Activated CD8-positive, alpha-beta memory T cell treated with anti-CD3 and anti-CD28 coated beads for 48 hours (primary cell): ENCODE results near the gene ZNF608.

Experiments used
- DNase-seq, 3 experiments: peaks; one replicate each; pipeline ENCODE4 v3.0.0-alpha.2; 2020; ENCODE audit warnings: low read depth in 2 of 3, low spot score in 2 of 3

Gene ZNF608

DNA sequence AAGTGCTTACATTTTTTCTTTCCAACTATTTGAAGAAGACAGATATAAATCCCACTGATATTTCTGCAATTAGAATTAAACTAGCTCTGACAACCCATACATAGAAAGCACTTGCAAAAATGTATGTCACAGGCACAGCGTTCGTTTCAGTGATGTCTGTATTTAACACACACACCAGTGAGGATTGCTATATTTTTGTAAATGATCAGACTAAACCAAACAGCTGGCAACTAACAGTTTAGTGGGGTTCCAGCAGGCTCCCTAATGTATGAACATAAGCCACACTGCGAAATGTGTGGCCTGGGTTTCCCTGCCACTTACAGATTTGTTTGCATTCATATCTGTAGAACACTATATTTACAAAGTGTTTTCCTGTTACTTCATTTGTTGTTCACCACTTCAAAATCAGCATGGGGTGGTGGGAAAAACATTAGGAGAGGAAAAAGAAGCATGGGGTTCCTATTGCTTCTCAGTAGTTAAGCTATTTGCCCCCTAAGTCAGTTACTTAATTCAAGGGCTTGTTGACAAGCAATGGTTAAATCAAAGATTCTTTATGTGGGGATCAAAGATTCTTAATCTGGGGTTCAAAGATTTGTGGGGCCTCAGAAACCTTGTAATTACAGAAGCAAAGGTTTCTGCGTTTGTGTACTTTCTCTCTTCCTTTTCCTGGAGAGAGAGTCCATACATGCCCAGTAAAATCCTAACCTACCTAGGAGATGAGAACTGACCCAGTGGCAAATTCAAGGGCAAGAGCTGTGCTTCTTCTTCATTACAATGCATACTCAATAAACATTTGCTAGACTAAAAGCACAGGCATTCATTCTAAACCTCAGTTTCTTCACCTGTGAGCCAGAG is 27.1 kb downstream of the ZNF608 start:
- no peak for DNase-seq

GRCh38 chr5:124718380-124718789 is 28.1 kb downstream of the ZNF608 start:
- no peak for DNase-seq

DNA sequence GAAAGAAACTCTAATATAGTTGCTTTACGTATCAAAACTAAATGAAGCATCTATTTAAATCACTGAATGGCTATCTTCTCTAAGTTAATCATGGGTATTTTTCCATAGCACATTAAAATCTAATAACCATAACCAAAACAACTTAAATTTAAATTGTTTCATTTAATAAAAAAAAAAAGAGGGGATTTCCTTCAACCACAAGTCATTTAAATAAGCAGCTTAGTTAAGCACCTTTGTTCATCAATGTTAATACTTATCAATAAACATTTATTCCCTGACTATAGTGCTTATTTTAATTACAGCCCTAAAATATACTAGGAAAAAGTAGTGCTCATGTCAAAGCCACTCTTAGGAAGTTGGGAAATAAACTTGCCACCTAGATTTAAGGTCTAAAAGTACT is 30.3 kb downstream of the ZNF608 start:
- no peak for DNase-seq

GRCh38 chr5:124714910-124715309 is 31.5 kb downstream of the ZNF608 start:
- no peak for DNase-seq

DNA sequence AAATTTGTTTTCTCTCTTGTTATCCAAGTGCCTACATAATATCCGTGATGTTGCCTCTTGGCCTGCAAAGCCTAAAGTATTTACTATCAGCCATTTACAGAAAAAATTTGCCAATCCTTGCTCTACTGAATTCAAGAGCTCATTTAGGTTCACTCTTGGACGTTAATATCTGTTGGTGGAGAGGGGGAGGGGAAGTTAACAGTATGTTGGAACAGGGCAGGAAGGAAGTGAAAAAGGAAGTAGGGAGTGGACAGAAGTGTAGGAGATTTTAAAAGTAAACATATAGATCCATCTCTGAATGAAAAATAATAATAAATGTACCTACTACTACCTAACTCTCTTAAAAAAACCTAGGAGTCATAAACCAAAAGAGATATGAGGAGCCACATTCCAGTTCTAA is 32.8 kb downstream of the ZNF608 start:
- no peak for DNase-seq

DNA sequence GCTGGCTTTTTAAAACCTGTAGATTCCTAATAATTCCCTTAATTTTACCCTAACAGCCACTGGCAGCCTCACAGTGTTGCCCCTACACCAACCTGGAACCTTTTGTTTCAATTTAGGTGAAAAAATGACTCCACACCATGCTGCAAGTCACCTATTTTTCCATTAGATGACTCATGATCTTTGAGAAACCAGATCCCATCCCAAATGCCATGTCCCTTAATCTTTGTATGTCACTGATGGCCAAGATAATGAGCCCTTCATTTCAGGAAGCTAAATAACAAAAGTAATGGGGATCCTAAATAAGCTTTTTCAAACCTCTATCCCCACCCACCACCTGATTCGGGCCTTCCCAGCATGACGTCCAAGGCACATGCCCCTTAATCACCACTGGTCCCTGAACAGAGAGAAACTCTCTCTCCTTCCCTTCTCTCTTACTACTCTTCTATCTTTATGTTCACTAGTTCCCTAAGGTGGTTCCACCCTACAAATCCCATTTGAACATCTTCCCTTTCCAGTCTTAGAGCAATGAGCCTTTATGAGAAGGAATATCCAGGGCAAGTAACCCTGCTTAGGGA is 33.6 kb downstream of the ZNF608 start:
- DNase-seq: no peak

DNA sequence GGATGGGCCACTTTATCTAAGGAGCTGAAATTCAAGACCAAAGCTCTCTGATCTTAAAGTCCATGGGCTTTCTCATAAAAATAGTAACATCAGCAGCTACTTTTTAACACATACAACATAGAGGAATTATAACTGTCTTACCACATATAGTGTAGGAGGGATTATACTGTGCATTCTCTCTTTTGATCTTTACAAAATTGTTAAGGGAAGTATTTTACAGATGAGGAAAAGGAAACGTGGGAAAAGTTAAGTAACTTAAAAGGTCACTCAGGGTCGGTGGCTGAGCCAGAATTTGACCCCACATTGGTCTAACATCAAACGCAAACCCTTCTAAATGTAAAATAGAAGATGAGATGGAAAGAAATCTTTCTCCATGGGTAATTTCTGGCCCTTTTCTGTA is 38.4 kb downstream of the ZNF608 start:
- no peak for DNase-seq

DNA sequence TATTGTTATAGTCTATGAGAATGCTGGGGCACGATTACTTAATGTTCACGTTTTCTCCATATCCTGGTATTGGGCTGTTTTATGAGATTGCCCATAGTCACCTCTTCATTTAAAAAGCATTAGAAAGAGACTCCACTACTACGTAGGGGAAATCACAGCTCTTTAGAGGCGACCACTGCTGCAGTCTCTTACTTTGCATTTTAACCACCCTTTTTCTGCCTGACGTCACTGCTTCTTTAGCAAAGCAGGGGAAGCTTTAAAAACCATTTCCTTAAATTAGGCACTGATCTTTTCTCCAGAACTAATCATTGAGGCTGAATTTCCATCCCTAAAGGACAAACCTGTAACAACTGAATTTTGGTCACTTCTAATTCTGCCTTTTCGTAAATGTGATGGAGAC is 38.9 kb downstream of the ZNF608 start:
- DNase-seq: no peak

- DNase-seq: no peak
Measured at GRCh38 chr5:124706729-124707361, 39.6 kb downstream of the ZNF608 start.

- DNase-seq: no peak
Measured at GRCh38 chr5:124706051-124706450, 40.4 kb downstream of the ZNF608 start.

DNA sequence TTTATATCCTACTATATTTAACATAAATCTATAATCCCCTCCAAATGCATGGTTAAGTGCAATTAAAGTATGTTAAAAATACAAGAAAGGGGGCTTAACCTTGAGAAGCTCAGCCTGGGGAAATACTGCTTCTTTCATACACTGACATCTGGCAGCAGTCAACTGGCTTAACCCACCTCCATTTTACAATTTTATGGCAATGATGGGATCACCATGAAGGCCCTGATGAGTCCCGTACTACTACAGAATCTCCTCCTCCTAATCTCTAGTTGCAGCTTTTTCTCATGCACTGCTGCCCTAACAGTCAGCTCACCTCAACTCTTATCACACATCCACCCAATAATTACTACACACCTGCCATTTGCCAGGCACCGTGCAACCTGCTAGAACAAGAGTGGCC is 40.9 kb downstream of the ZNF608 start:
- DNase-seq: no peak

GRCh38 chr5:124704594-124705284 is 41.7 kb downstream of the ZNF608 start:
- no peak for DNase-seq

- no peak for DNase-seq
Measured at GRCh38 chr5:124703995-124704394, 42.4 kb downstream of the ZNF608 start.

DNA sequence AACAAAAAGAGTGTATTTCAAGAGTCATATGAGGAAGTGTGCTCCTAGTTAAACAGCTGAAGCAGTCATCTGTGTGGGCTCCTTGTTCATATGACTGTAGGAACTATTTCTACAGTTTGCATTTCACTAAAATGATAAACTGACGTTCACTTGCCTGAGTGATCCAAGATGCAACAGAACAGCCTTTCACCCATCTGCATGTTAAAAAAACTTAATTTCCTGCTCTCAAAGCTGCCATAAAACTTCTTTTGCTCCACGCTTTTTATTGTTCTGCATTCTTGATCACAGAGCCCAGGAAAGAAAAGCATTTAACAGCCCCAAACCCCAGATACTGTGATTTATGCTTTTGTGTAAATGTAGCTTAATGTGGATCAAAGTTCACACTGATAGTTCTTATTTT is 43.9 kb downstream of the ZNF608 start:
- DNase-seq: no peak

DNA sequence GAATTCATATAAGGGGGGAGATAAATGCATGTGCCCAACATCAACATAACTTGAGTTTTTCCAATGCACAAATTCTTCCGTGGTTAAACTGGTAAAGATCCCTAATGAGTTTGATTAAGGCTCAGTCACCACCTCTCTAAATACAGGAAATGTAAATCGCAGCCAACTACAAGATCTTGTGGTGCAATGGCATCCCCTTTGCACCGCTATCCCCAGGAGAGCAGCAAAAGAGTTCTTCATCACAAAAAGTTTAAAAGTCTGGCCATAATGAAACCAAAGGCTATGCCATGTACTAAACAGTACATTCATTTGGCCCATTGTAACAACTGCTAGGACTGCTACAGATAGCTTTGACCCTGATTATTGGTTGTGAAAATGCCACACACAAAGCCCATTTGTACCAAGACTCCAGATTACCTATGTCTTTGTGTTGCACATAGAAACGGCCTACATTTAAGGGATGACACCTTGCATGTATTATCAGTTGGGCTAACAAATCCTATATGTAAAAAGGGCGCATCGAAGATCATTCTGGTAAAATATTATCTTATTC is 44.5 kb downstream of the ZNF608 start:
- no peak for DNase-seq

DNA sequence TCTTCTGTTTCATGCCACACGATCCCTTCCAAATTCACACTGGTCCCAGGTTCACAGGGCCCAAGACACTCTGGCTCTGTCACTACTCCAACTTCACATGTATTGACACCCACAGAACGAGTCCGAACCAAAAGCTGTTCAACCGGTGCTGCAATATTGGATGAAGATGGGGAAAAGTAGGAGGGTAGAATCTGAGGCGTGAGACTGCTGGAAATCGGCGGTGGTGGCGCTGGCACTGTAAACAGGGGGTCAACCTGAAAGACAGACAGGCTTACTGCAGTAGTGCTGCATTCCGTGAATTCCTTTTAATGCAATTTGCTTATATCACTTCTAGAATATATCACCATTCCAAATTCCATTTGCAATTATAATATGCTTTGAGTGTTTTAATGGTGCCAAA is 45.4 kb downstream of the ZNF608 start:
- no peak for DNase-seq

DNA sequence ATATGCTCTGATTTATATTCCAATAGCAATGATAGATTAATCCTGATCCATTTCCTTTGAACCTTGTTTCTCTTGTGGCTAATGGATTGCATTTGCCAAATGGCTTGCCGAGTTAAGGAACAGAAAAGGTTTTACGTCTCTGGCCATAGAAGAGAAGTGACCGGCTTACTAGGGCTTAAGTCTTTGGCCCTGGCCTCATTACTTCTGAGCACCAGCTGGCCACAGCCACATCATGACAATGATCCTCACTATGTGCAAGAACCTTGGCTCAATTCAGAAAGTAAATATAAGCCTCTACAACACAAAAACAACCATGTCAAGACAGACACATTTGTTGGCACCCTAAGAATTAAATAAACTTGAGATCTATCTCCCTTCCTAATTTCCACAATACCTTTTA is 46.1 kb downstream of the ZNF608 start:
- no peak for DNase-seq

DNA sequence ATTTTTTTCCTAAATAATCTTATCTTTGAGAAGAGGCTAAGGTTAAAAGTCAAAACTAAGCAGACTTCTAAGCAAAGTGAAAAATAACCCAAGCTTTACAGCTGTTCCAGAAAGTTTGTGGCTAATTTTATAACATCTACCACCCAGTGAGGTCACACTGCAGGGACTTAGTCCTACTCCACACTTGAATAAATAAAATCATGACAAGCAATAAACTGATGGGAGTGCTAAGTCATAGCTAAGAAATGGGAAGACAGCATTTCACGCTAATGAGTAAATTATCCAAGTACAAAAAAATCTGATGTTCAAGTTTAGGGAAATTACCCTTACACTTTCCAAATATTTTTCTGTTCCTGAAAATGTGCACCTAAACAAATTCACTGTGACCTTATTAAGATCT is 47.7 kb downstream of the ZNF608 start:
- DNase-seq: no peak

DNA sequence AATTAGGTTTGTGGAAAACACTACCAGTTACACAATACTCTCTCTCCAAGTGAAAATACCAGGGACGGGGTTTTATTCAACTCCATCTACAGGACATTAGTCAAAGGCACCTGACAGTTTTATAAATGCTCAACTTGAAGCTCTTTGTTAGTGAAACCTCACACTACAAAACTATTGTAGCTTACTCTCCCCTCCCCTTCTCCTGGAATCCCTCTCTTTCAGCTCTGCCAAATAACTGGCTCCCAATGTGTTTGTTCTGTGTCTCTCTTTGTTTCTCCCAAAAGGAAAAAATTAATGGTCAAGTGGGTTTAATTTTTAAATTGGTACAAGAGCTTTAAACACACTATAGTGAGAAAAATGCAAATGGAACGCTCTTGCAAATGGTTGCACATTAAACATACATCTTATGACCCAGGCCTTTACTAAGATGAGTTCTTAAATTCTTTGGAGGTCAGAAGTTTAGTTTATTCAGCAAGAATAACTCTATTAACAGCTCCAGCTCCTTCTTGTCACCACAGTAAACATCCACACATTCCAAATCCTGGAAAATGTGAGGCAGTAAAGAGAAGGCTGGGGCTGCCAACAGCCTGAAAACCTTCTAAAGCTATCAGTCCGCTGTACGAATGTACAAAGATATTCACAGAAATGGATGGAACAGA is 48.4 kb downstream of the ZNF608 start:
- DNase-seq: no peak

DNA sequence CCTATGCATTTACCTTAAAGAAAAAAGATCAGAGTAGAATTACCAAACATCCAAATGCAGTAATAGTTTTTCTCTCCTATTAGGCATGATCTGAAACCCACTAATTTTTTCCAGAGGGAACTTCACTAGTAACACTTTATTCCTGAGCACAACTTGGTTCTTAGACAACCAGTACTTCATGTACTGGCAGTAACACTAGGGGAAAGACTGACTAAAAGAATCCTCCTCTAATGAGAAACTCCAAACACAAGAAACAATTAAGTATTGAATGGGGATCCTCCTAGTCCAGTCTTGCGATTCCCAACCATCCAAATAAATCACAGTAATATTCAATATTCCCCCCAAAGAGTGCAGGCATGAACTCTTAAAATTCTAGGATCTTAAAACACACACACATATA is 48.9 kb downstream of the ZNF608 start:
- DNase-seq: no peak

- DNase-seq: no peak
Measured at GRCh38 chr5:124696898-124697297, 49.5 kb downstream of the ZNF608 start.
